Measurements from ENCODE around the gene HDAC4. TPM values are rescaled to one million over a fixed set of nuclear protein-coding genes. Genes with fewer than 3 reads are reported as not detected.

Gene HDAC4
- polyA plus RNA-seq, 4 donors = 12.0 to 14.1 (median 12.6) TPM

DNA sequence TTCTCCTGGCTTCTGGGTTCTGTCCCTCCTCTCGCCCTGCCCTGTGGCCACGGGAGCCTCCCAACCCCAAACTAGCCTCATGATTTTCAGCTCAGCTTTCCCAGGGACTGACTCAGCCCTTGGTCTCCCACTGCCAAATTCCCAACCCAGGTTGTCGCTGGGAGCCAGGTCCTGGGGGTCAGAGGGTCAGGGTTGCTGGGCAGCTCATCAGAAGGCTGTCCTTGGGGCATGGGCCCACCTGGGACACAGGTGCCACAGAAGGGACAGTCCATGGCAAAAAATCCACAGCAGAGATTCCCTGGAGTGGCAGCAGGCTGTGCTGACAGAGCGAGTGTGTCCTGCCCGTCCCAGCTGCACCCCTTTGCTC, 372.6 kb downstream of the HDAC4 start:
- no peak for DNase-seq (ENCODE audit: low read depth in 4 of 4, low spot score in 3 of 4)

DNA sequence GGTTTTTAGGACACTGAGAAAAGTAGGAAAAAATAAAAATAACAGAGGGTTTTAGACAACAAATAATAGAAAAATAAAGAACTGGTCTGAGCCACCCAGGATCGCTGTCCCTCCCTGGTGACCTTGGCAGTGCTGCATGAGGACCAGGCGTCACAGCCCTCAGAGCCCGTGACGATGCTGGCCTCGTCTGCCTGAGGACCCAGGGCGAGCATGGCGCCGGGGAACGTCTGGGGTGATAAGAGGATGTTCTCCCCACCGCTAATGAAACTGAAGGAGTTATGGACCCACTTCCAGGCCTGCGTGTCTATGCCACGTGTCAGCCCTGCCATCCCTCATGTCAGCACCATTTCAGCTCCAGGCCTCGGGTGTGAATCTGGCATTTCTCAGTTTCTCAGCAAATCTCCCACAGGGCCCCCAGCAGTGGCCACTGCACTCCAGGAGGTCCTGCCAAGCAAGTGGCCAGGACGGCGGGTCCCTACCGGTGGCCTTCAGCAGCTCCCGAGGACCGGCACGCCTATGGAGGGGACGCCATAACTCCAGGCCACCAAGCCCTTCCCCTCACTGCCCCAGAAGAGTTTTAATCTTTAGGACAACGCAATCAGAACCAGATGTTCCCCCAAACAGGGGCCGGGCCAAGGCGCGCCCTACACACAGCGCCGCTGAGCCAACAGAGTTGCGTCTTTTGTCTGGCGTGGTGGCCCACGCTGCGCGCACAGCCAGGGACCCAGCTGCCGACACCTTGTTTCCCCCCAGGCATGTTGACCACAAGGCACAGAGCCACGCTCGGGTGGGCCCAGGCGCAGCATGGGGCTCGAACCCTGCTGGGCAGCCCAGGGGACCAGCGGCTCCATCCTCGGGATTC, 373.2 kb downstream of the HDAC4 start:
- no peak for DNase-seq (ENCODE audit: low read depth in 4 of 4, low spot score in 3 of 4)

DNA sequence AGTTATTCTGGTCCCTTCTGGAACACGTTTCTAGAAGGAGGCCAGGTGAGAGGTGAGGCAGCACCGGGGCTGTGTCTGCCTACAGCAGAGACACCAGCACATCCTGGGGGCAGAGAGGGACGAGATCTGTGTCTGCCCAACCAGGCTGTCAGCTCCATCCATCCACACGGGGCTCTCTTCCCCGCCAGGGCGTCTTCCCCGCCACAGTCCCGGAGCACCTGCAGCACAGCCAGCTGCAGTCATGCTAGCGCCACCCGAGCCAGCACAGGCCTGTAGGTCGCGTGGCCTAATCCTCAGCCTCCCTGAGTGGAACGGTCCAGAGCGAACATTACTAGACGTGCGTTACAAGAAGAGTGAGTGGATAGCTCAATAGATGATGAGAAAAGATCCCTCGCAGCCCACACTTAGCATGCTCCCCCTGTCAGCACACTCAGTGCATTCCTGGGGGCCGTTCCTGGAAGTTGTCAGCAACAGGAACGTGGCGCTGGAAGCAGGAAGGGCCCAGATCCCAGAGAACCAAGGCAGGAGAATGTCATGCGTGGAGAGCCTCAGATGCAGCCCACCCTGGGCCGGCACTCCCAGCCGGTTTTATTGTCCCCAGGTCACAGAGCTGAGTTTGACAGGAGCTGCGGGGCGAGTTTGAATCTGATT, 374.0 kb downstream of the HDAC4 start:
- no peak for DNase-seq (ENCODE audit: low read depth in 4 of 4, low spot score in 3 of 4)

DNA sequence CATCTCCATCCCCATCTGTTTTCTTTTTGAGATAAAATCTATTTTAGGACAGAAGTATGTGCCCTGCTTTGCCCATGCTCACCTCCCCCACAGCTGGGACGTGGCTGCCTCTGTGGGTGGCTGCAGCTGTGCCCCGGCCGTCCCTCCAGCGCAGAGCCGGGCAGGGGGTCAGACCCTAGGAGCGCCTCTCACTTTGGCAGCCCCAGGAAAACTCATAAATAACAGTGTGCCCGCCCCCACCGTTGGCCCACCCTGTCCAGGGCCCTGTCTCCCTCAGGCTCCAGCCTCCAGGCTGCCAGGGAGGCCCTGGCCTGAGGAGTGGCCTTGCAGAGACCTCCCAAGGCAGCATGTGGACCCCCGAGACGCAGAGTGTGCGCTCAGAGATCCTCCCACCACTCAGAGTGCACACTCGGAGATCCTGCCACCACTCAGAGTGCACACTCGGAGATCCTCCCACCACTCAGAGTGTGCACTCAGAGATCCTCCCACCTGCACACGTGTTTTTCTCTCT, 374.8 kb downstream of the HDAC4 start:
- no peak for DNase-seq (ENCODE audit: low read depth in 4 of 4, low spot score in 3 of 4)

DNA sequence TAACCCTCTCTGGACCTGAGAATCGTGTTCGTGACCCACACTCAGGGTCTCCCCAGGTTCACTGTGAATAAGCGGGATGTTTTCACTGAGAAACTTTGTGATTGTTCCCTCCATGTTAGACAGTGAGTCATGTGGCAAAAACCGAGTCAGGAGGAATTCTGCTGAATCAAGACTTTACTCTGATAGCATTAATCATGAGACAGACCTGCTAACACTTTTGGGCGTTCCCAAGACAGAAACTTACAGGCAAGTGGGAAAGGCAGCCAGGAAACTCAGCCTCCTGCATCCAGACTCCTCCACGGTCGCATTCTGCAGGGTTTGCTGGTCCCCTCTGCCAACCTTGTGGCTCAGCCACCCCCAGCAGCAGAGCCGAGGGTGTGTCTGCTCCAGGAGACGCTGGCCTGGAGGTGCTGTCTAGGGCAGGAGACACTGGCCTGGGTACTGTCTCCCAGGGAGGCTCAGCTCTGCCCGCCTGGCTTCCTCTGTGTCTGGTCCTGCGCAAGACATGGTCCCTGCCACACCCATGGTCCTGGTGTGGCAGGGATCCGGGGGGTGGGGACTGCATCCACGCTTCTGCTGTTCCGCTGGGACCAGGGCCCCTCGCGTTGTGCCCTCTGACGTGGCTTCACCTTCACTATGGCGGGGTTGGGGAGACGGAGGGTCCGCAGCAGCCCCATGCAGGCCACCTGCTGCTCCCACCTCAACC, 375.6 kb downstream of the HDAC4 start:
- no peak for DNase-seq (ENCODE audit: low read depth in 4 of 4, low spot score in 3 of 4)

DNA sequence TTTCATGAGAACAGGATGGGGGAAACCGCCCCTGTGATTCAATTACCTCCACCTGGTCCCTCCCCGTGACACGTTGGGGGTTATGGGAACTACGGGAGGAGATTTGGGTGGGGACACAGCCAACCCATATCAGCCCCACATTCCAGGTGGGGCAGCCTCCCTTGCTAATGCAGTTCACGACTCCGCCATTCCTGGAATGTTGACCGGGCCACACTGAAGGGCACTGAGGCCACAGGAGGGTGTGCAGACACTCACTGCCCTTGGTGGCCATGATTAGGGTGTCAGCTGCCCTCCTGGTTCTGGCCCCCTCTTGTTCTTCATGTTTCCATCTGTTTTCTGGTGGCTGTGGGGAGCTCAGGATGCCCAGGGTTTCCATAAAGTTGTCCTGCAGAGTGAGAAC, 376.6 kb downstream of the HDAC4 start:
- DNase-seq (ENCODE audit: low read depth in 4 of 4, low spot score in 3 of 4) = no peak

DNA sequence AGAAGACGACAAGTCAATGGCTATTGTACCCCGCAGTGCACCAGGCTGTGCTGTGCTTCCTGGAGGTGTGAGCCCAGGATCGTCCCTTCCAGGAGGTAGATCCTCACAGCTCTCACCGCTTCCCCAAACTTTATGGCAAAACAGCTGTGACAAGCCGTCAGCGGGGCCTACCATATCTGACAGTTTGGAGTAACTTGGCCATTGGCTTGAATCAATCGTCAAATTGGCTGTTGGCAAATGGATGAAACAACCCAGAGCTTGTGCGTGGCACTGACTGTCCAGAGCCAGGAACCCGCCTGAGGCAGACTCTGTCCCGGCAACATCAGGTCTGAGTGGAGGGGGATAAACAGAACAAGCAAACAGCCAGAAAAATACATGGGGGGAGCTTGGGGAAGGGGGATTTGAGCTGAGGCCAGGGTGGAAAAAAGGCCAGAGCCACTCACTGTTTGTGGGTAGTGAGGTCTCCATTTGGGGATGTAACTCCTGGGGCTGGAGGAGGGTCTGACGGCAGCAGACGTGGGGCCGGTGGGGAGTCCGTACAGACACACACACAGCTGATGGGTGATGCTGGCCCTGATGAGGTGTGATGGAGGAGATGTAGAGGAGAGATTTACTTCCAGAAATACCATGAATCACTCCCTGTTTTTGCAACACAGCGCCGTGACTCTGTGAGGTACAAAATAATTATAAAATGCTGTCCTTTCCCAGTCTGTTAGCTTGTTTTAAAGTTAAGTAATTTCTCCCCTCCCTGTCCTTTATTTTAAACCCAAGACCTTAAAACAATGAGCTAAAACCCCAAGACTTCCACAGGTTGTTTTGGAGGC, 378.2 kb downstream of the HDAC4 start:
- DNase-seq (ENCODE audit: low read depth in 4 of 4, low spot score in 3 of 4) = no peak

DNA sequence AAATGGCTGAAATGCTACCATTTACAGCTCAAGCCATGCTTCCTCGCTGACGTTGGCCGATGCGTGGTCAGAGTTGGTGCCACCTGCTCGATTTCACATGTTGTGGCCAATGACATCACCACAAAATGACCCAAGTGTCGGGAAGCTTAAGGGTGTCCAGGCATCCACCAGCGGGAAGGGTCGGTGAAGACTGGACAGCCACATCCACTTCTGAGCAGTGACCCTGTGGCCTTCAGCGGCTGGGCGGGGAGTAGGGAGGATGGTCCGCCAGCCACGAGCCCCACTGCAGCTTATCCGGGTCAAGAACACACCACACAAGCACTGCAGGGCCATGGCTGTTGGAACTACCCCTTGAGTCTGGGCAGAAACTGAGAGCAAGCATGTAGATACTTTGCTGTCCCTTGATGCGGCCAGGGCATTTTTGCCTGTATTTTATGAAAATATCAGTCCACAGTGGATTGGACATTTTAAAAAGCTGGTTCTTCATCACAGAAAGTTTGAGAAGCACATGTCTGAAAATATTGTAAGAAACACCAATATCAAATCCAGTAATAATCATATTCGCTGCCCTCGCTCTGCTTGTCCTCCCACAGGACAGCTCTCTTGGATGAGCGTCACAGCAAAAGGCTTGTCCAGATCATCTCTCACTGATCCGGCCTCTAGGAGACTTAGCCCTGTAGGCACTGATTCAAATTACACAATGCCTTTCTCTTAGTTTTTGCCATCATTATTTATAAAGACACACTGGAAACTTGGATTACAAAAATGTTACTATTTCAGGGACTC, 379.0 kb downstream of the HDAC4 start:
- DNase-seq (ENCODE audit: low read depth in 4 of 4, low spot score in 3 of 4) = no peak

DNA sequence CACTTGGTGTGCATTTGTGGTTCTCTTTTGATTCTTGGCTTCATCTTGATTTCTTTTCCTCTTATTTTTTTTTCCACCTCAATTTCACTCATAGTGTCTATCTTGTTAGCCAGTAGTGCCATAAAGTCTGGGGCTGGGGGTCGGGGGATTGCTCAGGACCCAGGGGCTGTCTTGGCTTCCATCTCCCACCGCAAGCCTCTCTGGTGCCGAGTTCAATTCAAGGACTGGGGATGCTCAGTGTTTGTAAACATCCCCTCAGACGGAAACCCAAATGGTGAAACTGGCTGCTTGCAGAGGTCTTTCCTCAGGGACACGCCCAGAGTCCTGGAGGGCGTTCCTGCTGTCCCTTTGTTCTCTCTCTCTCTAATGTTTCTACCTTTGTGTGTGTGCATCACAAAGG, 379.6 kb downstream of the HDAC4 start:
- no peak for DNase-seq (ENCODE audit: low read depth in 4 of 4, low spot score in 3 of 4)

DNA sequence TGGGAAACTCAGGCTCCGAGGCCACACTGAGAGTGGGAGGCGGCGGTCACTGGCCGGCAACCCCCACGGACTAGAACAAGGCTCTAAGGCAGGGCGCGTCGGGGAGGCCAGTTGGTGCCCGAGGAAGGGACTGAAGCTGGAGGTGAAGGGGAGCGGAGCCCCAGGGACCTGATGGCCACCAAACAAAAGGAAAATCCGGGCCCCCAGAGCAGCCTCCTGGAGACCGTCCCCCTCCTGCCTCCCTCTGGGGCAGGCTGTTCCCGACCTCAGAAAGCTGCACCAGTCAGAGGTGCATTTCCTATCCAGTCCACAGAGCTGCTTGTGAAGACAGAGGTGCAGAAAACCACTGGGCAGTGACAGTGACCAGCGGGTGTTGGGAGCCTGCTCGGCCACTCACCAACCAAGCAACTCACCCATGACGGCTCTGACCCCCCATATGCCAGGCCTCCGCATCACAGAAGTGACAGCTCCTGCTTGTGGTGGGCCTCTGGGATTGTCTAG, 380.2 kb downstream of the HDAC4 start:
- no peak for DNase-seq (ENCODE audit: low read depth in 4 of 4, low spot score in 3 of 4)

DNA sequence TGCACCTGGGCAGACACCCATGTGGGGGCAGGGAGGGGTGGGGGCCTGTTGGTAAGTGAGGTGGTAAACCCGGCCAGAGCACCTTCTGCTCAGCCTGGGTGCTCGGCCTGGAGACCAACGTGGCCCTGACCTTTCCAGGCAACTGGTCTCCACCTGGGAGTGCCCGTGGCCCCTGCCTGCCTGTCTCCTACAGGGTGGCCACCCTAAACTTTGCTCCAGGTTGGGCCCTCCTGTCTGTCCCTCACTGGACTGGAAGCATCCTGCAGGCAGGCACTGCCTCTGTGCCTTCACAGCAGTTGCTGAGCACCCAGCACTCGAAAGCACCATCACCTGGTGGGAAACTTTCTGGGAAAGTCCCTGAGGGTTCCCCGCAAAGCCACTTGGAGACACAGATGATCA, 381.6 kb downstream of the HDAC4 start:
- DNase-seq (ENCODE audit: low read depth in 4 of 4, low spot score in 3 of 4) = no peak

DNA sequence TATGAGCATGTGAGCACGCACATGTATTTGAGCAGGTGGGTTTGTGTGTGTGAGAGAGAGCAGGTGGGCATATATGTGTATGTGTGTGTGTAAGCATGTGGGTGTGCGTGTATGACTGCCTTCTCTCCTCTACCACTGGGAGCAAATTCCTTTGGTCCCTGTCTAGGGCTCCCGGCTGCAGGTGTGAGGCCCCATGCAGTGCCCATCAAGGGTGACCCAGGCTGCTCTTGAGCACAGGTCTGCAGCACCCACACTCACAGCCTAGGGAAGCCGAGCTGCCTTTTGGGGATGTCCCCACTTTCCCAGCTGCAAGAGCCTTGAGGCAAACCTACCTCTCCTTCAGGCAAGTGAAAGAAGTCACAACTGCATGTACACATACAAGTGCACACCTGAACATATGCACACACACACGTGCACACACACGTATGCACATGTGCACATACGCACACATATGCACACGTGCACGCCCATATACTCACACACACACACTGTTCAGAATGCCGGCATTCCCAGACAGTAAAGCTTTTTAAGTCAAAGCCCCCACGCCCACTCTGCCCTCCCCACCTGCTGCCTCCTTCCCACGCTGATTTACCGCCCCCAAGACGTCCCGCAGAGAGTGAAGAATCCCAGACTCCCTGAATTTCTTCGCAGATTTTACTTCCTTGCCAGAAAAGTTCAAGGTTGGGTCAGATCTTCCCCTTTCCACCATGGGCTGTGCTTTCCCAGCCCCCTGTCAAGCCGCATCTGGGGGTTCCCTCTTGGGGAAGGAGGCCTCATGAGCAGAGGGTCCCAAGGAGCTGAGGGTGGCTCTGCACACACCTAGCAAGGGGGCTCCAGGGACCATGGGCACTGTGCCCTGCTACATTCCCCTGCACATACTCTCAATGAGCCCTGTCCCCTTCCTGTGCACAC, 382.3 kb downstream of the HDAC4 start:
- no peak for DNase-seq (ENCODE audit: low read depth in 4 of 4, low spot score in 3 of 4)

DNA sequence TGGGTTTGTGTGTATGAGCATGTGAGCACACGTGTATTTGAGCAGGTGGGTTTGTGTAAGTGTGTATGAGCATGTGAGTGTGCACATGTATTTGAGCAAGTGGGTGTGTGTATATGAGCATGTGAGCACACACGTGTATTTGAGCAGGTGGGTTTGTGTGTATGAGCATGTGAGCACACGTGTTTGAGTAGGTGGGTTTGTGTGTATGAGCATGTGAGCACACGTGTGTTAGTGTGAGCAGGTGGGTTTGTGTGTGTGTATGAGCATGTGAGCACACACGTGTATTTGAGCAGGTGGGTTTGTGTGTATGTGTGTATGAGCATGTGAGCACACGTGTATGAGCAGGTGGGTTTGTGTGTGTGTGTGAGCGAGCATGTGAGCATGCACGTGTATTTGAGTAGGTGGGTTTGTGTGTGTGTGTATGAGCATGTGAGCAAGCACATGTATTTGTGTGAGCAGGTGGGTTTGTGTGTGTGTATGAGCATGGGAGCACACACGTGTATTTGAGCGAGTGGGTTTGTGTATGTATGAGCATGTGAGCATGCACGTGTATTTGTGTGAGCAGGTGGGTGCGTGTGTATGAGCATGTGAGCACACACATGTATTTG, 383.2 kb downstream of the HDAC4 start:
- DNase-seq (ENCODE audit: low read depth in 4 of 4, low spot score in 3 of 4) = no peak

DNA sequence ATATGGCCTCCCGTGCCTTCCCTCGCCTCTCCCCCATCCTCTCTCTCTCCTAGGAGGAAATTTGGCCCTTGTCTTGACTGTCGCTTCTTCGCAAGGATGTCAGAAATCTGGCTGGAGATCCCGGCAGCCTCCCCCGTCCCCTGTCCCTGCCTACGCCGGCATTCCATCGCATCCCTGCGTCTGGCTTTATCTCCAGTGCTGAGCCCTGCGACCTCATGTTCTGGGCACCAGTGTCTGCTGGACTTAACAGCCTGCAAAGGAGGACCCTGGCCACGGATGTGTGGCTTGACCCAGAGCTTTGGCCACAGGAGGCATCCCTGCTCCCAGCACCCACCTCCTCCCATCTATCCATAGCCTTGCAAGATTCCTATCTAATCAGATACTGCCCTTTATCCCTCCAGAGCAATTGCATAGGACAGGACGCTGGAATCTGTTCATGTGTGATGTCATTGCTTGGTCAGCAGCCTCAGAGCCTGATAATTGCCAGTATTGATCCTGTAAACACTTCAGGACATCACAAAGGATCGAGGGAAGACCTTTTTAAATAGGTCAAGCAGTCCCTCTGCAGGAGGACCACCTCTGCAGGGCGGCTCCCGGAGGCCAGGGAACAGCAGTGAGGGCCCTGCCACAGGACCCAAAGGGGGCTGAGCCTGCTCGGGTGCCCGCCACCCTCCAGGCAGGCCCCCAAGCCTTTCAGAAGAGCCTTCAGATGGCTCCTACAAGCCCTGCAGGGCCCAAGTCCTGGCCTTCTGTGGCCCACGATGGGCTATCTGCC, 384.7 kb downstream of the HDAC4 start:
- DNase-seq (ENCODE audit: low read depth in 4 of 4, low spot score in 3 of 4) = no peak

DNA sequence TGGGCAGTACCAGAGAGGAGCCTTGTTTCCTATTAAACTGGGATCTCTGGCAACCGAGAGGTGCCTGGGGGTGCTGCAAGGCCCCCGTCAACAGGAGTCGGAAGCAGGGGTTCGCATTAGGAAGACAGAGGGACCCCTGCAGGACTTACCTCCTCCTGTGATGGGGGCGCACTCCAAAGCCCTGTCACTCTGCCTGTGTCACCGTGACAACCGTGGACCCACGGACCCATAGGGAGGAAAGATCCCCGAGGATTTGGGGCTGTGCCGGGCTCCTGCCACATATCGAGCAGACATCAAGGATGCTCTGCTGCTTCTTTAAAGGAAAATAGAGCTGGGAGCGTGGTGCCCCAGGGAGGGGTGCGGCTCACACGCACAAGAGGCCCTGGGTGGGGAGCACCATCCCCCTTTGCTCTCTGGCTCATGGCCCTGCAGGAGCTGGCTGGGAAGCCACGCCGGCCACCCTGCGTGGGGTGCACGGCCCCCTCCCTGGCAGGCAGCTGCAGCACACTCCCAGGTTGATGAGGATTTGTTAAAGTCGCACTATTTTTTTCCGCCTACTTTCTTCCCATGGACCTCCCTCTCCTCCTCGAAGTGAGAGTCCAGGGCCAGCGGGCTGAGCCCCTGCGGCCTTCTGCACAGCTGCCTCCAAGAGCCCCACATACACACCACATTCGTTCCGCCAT, 385.5 kb downstream of the HDAC4 start:
- DNase-seq (ENCODE audit: low read depth in 4 of 4, low spot score in 3 of 4) = no peak

DNA sequence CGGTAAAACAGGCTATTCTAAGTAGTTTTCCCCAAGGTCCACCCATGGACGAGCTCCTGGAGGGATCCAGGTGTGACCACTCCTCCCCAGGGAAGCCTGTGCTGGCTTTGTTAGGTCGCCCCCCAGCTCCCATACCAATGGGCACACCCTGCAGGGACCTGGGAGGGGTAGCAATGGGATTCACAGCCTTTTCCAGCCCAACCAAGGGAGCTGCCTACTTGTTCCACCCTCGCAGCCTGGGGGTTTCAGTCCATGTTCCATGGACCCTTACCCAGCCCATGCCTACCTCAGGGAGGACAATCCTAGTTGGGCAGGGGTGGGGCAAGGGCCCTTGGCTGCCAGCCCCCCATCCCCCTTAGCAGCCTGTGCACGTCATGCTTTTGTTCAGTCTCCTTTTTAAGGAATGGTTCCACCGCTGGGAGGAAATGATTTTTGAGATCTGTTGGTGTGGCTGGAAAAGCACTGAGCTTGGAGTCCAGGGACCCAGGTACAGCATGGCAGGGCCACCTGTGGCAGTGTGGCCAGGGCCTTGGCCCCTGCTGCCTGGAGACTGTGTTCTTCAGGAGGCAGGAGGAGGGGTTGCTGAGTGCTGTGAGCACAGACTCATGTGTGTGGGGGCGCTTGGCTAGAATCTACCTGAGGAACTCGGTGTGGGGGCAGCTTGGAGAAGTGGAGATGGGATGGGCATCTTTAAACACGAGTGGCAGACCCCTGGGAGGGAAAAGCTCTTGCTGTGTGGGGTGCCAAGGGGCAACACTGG, 386.2 kb downstream of the HDAC4 start:
- DNase-seq (ENCODE audit: low read depth in 4 of 4, low spot score in 3 of 4) = no peak
